Naive thymus-derived CD8-positive, alpha-beta T cell (primary cell): ENCODE results near the gene RHBDF2. TPM values are rescaled to one million over a fixed set of nuclear protein-coding genes. Genes with fewer than 3 reads are reported as not detected.

ENCODE experiments used
- ATAC-seq, 2 donors: fragments of 150-1000 bp; cut with Tn5 transposase in 1 of 2; sonication (Bioruptor Pico), chemical (Tn5 transposase) in 1 of 2; 1 replicate in 1 of 2; 2 replicates in 1 of 2; pipeline ENCODE4 v1.10.0; 2021; ENCODE audit warnings: mild to moderate bottlenecking in 2 of 2, moderate library complexity in 2 of 2
- POLR2A ChIA-PET: fragments of 350-600 bp; sonication (Branson Sonifier 250); formaldehyde crosslinking; loops from one replicate; lab custom pipeline; 2021; ENCODE audit warnings: antibody characterized with exemption; lab: Charles Lee
- DNase-seq, 10 donors: peaks; one replicate each; pipeline versions ENCODE4 v3.0.0 to v3.0.0-alpha.2; 2020 to 2022
- H3K27ac Mint-ChIP-seq, 10 donors: one replicate each; pipeline ENCODE4 v1.8.0; 2020 to 2022; ENCODE audit warnings: mild to moderate bottlenecking in 10 of 10, mixed read lengths in 10 of 10, moderate library complexity in 4 of 10, inconsistent platforms in 1 of 10
- H3K27me3 Mint-ChIP-seq, 5 donors: one replicate each; pipeline ENCODE4 v1.8.0; 2021 to 2022; ENCODE audit warnings: mixed read lengths in 5 of 5
- H3K36me3 Mint-ChIP-seq, 3 donors: one replicate each; pipeline ENCODE4 v1.8.0; 2020 to 2022; ENCODE audit warnings: mixed read lengths in 3 of 3, mild to moderate bottlenecking in 2 of 3, inconsistent platforms in 1 of 3
- H3K4me1 Mint-ChIP-seq, 4 donors: one replicate each; pipeline ENCODE4 v1.8.0; 2021 to 2022; ENCODE audit warnings: mixed read lengths in 4 of 4
- H3K4me3 Mint-ChIP-seq, 10 donors: one replicate each; pipeline ENCODE4 v1.8.0; 2020 to 2022; ENCODE audit warnings: mild to moderate bottlenecking in 10 of 10, mixed read lengths in 10 of 10, moderate library complexity in 6 of 10, inconsistent platforms in 1 of 10
- H3K9me3 Mint-ChIP-seq, 9 donors: one replicate each; pipeline ENCODE4 v1.8.0; 2020 to 2022; ENCODE audit warnings: mixed read lengths in 9 of 9, mild to moderate bottlenecking in 3 of 9, inconsistent platforms in 1 of 9, moderate library complexity in 1 of 9
- polyA plus RNA-seq, 3 donors: library from polyadenylated mRNA; unstranded; fragments of 300-500 nt; fragmentation: Illumina TruSeq; gene quantifications; one replicate each; pipeline ENCODE4 v1.2.3, GENCODE V29; 2021
- total RNA-seq, 8 experiments: library from RNA in 2 of 8; stranded (reverse) in 2 of 8; gene quantifications; one replicate each; pipeline ENCODE4 v1.2.3 and lab custom pipeline; 2021 to 2026

Gene RHBDF2
- total and polyA plus RNA-seq, 5 experiments from 2014 or later = 4.8 to 62.4 (median 10.2) TPM

DNA sequence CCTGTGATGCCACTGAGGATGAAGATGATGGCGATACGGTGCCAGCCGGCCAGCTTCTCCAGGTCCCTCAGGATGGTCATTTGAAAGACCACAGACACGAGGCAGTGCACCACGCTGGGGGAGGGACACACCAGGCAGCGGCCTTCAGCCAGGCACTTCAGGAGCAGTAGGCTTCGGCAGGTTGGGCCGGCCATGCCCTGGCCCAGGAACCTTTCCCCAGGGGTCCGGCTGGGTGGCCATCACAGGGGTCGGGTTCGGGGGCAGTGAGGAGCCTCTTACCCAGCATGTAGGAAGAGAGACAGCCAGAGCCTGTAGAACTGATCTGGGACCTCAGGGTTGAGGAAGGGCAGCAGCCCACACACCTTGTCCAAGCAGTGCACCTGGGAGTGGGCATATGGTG is 28.5 kb downstream of the RHBDF2 start:
- Mint-ChIP-seq H3K27ac (peak overlapping the region in 1 of 10 donors; percentile 63), H3K27me3 (no peaks in the 10 kb centered on the region), H3K4me1 (peaks cover 0 to 2% (median 0%) of the 10 kb centered on the region in 4 donors), H3K9me3 (no peaks in the 10 kb centered on the region), H3K36me3 (peaks cover 0 to 17% (median 10%) of the 10 kb centered on the region in 3 donors), H3K4me3 (no peak overlapping the region)
- DNase-seq (no peak), ATAC-seq (no peak)
- POLR2A ChIA-PET = interaction anchor here (0.9 kb wide), 1 partner anchor 9 kb away, joined by 3 read pairs; no protein-coding TSS in a partner anchor

DNA sequence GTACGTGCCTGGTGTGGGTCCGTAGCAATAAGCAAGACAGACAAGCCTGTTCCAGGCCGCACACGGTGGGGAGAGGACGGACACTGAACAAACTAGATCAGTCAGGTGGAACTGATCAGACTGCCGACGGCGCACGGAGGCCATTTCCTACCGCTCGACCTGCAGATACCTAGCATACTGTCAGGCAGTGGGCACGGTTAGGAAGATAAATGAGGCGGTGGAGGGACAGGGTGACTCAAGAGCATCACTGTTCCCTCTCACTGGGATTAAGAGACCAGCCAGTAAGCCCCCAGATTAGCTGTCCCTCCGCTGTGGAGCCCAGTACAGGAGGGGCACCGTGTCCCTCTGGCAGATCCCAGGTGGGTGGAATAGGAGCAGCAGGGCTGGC is 29.0 kb downstream of the RHBDF2 start:
- peaks cover 0 to 17% (median 10%) of the 10 kb centered on the region in 3 donors for H3K36me3 Mint-ChIP-seq
- peak overlapping the region in 1 of 10 donors; percentile 13 for H3K27ac Mint-ChIP-seq
- ATAC-seq = no peak
- H3K4me1 Mint-ChIP-seq = peaks cover 0 to 2% (median 0%) of the 10 kb centered on the region in 4 donors
- no peaks in the 10 kb centered on the region for H3K9me3 Mint-ChIP-seq
- no peaks in the 10 kb centered on the region for H3K27me3 Mint-ChIP-seq
- POLR2A ChIA-PET = no interaction called here
- no peak overlapping the region for H3K4me3 Mint-ChIP-seq
- no peak for DNase-seq

DNA sequence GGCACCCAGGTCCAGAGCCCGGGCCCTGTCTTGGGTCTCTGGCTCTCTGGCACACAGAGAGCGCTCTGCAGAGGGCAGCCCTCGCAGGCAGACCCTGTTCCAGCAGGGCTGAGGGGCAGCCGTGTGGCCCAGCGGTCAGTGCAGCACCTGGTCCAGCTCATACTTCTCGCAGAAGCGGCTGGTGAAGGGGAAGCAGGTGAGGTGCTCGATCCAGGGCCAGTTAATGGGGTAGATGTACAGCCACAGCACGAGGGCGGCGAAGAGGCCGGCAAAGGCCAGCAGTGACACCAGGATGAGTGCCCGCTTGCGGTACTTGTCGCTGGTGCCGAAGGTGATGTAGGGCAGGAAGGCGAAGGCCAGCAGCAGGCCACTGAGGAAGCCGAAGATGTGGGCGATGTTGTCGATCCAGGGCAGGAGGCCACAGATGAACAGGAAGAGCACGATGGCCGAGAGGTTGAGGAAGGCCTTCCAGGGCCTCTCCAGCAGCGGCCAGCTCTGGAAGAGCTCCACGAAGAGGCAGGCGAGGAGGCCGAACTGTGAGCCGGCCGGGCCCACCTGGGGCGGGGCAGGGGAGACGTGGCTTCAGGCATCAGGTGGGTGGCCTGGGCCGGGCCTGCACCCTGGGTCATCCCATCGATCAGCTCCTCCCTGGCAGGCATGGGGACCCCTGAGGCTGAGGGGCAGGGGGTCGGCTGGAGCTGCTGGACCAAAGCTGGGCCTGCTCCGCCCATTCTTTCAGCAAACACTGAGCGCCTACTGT is 29.5 kb downstream of the RHBDF2 start:
- ATAC-seq (no peak), DNase-seq (no peak)
- Mint-ChIP-seq H3K27ac (peak overlapping the region in 3 of 10 donors; percentile 9 to 79 (median 67)), H3K9me3 (no peaks in the 10 kb centered on the region), H3K27me3 (no peaks in the 10 kb centered on the region), H3K4me1 (peaks cover 0 to 2% (median 0%) of the 10 kb centered on the region in 4 donors), H3K4me3 (no peak overlapping the region), H3K36me3 (peaks cover 0 to 17% (median 10%) of the 10 kb centered on the region in 3 donors)
- POLR2A ChIA-PET = no interaction called here

DNA sequence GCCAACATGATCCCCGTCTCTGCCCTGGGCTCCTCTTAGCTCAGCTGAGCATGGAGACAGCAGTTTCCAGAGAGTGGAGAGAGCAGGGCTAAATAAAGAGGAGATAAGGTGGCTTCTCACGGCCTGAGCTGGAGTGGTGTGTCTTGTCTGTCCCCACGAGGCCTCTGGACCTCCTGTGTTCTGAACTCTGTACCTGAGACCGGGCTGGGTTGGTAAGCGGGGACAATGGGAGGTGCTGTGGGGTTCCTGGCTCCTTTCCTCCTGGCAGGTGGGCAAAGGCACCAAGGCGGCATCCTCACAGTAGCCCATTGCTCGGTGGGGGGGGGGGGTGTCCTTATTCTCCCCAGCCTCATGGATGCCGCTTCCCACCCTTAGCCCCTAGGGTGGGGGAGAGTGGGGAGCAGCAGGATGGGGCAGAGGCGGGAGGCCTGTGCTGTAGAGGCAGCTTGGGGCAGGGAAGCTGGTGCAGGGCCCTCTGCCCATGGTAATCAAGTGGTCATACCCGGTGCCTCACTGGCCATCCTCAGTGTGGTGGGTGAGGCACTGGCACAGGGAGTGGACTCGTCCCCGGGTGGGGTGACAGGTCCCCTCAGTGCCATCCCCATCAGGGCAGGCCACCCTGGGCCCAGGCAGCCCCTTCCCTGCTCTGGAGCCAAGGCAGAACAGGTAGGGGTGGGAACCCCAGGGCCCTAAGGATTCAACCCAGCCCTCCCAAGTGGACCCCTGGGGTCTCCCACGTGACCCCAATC is 31.1 kb downstream of the RHBDF2 start:
- ATAC-seq (no peak), DNase-seq (no peak)
- POLR2A ChIA-PET = no interaction called here
- Mint-ChIP-seq H3K27me3 (no peaks in the 10 kb centered on the region), H3K27ac (peak overlapping the region in 2 of 10 donors; percentile 67 to 73), H3K9me3 (no peaks in the 10 kb centered on the region), H3K4me3 (no peak overlapping the region), H3K4me1 (peaks cover 4 to 9% (median 7%) of the 10 kb centered on the region in 4 donors), H3K36me3 (peaks cover 0 to 15% (median 5%) of the 10 kb centered on the region in 3 donors)

DNA sequence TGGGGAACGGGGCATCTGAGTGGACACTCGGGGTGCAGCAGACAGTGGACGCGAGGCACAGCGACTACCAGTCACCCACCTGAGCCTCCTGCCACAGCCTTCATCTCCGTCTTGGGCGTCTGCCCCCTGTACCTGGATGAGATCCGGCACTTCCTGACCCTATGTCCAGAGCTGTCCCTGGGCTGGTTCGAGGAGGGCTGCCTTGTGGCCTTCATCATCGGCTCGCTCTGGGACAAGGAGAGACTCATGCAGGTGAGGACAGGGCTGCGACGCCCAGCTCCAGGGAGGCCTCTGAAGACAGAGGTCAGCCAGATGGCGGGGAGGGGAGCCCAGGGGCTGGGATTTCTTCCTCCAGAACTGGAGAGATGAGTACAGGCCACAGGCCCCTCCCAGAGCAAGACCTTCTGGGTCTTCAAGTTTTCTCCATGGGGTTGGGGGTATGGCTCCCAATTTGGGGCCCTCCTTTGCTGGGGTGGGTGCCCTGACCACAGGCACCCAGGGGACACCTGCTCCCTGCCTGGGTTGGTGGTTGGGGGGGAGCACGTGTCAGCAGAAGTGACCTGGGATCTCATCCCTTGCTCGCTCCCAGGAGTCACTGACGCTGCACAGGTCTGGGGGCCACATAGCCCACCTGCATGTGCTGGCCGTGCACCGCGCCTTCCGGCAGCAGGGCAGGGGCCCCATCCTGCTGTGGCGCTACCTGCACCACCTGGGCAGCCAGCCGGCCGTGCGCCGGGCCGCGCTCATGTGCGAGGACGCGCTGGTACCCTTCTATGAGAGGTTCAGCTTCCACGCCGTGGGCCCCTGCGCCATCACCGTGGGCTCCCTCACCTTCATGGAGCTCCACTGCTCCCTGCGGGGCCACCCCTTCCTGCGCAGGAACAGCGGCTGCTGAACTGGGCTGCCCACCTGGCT is 31.9 kb downstream of the RHBDF2 start:
- peaks cover 0 to 15% (median 5%) of the 10 kb centered on the region in 3 donors for H3K36me3 Mint-ChIP-seq
- H3K27me3 Mint-ChIP-seq = no peaks in the 10 kb centered on the region
- no peak overlapping the region for H3K4me3 Mint-ChIP-seq
- no peaks in the 10 kb centered on the region for H3K9me3 Mint-ChIP-seq
- POLR2A ChIA-PET = no interaction called here
- ATAC-seq = no peak
- H3K27ac Mint-ChIP-seq = no peak overlapping the region
- peaks cover 4 to 9% (median 7%) of the 10 kb centered on the region in 4 donors for H3K4me1 Mint-ChIP-seq
- no peak for DNase-seq

DNA sequence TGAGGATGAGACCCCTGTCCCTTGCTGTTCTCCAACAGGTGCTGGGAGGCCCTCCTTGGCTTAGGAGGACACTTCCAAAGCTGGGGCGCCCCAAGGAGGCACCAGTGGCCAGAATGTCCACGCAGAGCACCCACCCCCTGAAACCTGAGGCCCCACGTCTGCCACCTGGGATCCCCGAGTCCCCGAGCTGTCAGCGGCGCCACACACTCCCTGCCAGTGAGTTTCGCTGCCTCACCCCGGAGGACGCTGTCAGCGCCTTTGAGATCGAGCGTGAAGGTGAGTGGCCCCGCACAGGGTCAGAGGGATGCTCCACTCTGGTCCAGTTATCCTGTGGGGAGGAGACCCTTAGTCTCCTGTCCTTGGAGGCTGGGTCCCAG is 32.6 kb downstream of the RHBDF2 start:
- no peak overlapping the region for H3K4me3 Mint-ChIP-seq
- ATAC-seq (no peak), DNase-seq (no peak)
- peak overlapping the region in 1 of 10 donors; percentile 1 for H3K27ac Mint-ChIP-seq
- H3K36me3 Mint-ChIP-seq = peaks cover 0 to 15% (median 5%) of the 10 kb centered on the region in 3 donors
- peaks cover 4 to 9% (median 7%) of the 10 kb centered on the region in 4 donors for H3K4me1 Mint-ChIP-seq
- POLR2A ChIA-PET = no interaction called here
- H3K27me3 Mint-ChIP-seq = no peaks in the 10 kb centered on the region
- H3K9me3 Mint-ChIP-seq = no peaks in the 10 kb centered on the region

DNA sequence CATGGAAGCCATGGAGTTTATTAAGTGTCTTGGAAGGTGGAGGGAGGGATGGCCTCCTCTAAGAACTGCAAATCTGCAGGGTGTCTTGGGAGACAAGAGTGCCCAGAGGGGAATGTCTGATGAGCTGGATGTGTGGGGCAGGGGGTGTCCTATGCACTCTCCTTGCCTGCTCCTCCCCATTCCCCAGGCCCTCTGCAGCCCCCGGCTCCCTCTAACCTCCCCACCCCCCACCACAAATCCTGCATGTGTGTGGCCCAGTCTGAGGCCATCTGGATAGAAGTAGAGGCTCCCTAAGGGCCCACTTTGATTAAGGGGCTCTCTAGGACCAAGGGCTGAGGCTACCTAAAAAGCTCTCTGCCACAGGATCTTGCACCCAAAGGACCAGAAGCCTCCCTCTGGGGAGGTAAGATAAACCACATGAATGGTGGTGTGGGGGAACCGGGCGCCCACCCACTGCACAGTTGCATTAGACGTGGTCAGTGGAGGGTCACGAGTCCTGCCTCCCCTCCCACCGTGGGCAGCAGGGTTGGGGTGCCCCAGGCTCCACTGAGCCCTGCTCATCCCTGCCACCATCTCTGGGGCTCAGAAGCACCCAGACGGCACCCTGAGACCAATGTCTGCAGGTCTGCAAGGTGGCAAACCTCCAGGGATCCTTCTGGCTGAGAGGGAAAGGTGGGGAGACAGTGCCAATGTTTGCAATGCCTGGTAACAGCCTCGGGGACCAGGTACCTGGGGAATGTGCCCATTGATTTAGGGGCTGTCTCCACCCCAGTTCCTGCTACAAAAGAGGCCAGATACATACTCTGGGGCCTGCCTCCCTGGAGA is 33.2 kb downstream of the RHBDF2 start:
- Mint-ChIP-seq H3K36me3 (peaks cover 0 to 12% (median 5%) of the 10 kb centered on the region in 3 donors), H3K27me3 (peaks cover 0 to 1% (median 0%) of the 10 kb centered on the region in 5 donors), H3K27ac (peak overlapping the region in 1 of 10 donors; percentile 1), H3K4me1 (peaks cover 4 to 9% (median 6%) of the 10 kb centered on the region in 4 donors), H3K9me3 (no peaks in the 10 kb centered on the region), H3K4me3 (no peak overlapping the region)
- ATAC-seq (no peak), DNase-seq (no peak)
- POLR2A ChIA-PET = interaction anchor here (0.9 to 4.2 kb wide), 4 partner anchors 9 to 41 kb away, joined by 3 to 22 read pairs (median 8); no protein-coding TSS in a partner anchor

DNA sequence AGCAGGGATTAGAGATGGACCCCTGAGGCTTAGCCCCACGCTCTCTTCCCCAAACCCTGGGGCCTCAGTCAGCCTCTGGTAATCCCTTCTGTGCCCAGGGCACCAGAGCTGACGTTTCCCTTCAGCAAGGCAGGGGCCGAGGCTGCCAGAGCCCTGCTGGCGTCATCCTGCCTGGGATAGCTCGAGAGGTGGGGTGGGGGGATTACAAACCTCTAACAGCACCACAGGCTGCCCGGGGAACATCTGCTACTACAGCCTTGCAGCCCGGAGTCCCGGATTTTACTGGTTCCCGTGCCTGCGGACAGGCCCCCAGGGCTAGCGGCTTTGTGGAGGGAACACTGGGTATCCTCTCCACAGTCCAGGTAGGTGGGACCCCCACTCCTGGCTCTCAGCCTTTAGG is 33.9 kb downstream of the RHBDF2 start, which contains the start of gene AANAT:
Gene AANAT (plus strand): TSS at position 238 of the 400 bp plus-strand sequence. CDS start 1,144 bp downstream, outside the sequence.
- peak within 1 kb of the TSS in 3 of 10 donors; percentile 1 to 53 (median 48) for H3K27ac Mint-ChIP-seq
- POLR2A ChIA-PET = interaction anchor here (0.9 to 4.2 kb wide), 10 partner anchors 8 to 81 kb away, joined by 3 to 22 read pairs (median 4); partner anchors contain the start of gene UBE2O
- peaks cover 0 to 10% (median 5%) of the 10 kb centered on the region in 3 donors for H3K36me3 Mint-ChIP-seq
- DNase-seq (no peak), ATAC-seq (no peak)
- peaks cover 0 to 1% (median 0%) of the 10 kb centered on the region in 5 donors for H3K27me3 Mint-ChIP-seq
- no peak within 1 kb of the TSS for H3K4me3 Mint-ChIP-seq
- peaks cover 4 to 9% (median 6%) of the 10 kb centered on the region in 4 donors for H3K4me1 Mint-ChIP-seq
- H3K9me3 Mint-ChIP-seq = no peaks in the 10 kb centered on the region

DNA sequence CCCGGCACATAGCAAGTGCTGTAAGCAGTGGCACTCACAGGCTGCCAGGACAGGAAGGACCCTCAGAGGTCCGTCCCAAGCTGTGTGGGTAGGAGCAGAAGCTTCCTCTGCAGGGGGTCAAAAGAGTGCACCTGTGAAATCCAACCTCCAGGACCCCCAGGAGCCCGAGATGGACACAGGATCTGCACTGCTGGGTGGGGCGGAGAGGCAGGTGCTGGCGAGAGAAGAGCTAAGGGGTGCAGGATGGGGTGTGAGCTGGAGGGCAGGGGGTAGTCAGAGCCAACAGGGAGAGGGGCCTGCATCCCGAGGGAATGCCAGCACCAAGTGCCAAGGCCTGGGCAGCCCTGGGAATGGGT is 34.5 kb downstream of the RHBDF2 start:
- Mint-ChIP-seq H3K27me3 (peaks cover 0 to 1% (median 0%) of the 10 kb centered on the region in 5 donors), H3K36me3 (peaks cover 0 to 8% (median 4%) of the 10 kb centered on the region in 3 donors), H3K4me1 (peaks cover 4 to 9% (median 6%) of the 10 kb centered on the region in 4 donors), H3K4me3 (no peak overlapping the region), H3K9me3 (no peaks in the 10 kb centered on the region), H3K27ac (peak overlapping the region in 2 of 10 donors; percentile 48 to 53)
- no peak for ATAC-seq
- POLR2A ChIA-PET = interaction anchor here (0.9 to 4.2 kb wide), 11 partner anchors 8 to 80 kb away, joined by 3 to 22 read pairs (median 4); partner anchors contain the start of gene UBE2O
- DNase-seq = no peak

DNA sequence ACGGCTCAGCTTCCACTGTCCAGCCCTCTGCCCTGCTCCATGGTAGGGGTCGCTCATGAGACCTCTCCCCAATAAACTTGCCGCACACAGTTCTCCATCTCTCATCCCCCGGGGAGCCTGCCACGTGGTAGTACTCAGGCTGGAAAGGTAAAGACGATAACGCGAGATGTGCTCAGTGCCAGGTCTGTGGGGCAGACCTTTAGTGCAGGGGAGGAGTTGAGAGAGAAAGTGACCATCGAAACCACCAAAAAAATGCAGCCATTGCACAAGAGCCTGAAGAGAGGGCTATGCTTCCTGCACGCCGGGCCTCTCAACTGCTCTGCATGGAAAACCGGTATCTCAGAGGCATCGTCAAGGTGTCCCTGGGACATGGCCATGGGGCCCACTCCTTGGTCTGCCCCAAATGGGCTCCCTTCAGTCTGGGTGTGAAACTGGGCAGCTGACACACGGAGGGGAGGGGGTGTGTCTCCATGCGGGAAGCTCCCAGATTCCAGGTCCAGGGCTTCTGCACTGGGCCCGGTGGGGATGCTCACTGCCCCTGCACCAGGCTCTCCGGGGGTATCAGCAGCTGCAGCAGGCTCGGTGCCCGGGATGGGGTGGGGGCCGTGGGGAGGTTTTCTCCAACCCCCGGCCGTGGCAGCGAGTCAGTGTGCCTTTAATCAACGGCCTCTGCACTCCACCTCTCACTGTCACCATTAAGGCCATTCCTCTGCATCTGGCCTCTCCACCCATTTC is 38.5 kb downstream of the RHBDF2 start:
- Mint-ChIP-seq H3K27ac (peak overlapping the region in 2 of 10 donors; percentile 1 to 19), H3K9me3 (no peaks in the 10 kb centered on the region), H3K36me3 (no peaks in the 10 kb centered on the region), H3K4me1 (peaks cover 4 to 9% (median 6%) of the 10 kb centered on the region in 4 donors), H3K27me3 (peaks cover 0 to 1% (median 0%) of the 10 kb centered on the region in 5 donors), H3K4me3 (no peak overlapping the region)
- POLR2A ChIA-PET = interaction anchor here (0.9 to 1.5 kb wide), 4 partner anchors 9 to 194 kb away, joined by 3 read pairs; partner anchors contain the start of genes RHBDF2 and UBE2O
- ATAC-seq (no peak), DNase-seq (no peak)
